HepG2 (cell line): ENCODE measurements around the gene RPS2. TPM values are rescaled to one million over a fixed set of nuclear protein-coding genes. Genes with fewer than 3 reads are reported as not detected.

Source experiments
- HNRNPL ChIP-seq: fragments of 200-400 bp; formaldehyde crosslinking; IDR thresholded peaks from 2 replicates; pipeline ENCODE4 v1.6.1; 2017; ENCODE audit warnings: mild to moderate bottlenecking, low read depth, low read length
- KAT7 ChIP-seq: IDR thresholded peaks from 2 replicates; pipeline ENCODE4 v1.6.1; 2018; ENCODE audit warnings: borderline replicate concordance, missing compliant biosample characterization
- POLR2A ChIP-seq, 2 experiments: IDR thresholded peaks; 2 replicates each; pipeline ENCODE4 v1.6.1; 2011; ENCODE audit warnings: low read depth in 2 of 2, low read length in 2 of 2, mild to moderate bottlenecking in 1 of 2, moderate library complexity in 1 of 2; ENCODE audit not compliant: insufficient read depth in 1 of 2
- RFX3 ChIP-seq: IDR thresholded peaks from 2 replicates; pipeline ENCODE4 v1.6.1; 2016; ENCODE audit warnings: missing biosample characterization, missing genetic modification reagents
- SAP130 ChIP-seq: IDR thresholded peaks from 2 replicates; pipeline ENCODE4 v1.6.1; 2016; ENCODE audit warnings: low read depth
- XBP1 ChIP-seq: sonication (generic); formaldehyde crosslinking; IDR thresholded peaks from 2 replicates; pipeline ENCODE4 v1.5.0; 2020; ENCODE audit warnings: missing genetic modification reagents
- XRCC5 ChIP-seq: fragments of 200-400 bp; formaldehyde crosslinking; optimal IDR thresholded peaks from 2 replicates; pipeline ENCODE3; 2017; ENCODE audit warnings: mild to moderate bottlenecking, low read length
- ZBTB38 ChIP-seq: sonication (generic); formaldehyde crosslinking; IDR thresholded peaks from 2 replicates; pipeline ENCODE4 v1.5.1; 2020; ENCODE audit warnings: mild to moderate bottlenecking, missing genetic modification reagents
- ZNF10 ChIP-seq: sonication (generic); formaldehyde crosslinking; IDR thresholded peaks from 2 replicates; pipeline ENCODE4 v1.4.0; 2020; ENCODE audit warnings: mild to moderate bottlenecking, low read depth, missing genetic modification reagents, borderline replicate concordance
- ZNF383 ChIP-seq: sonication (generic); formaldehyde crosslinking; IDR thresholded peaks from 2 replicates; pipeline ENCODE4 v1.4.0; 2020; ENCODE audit warnings: missing genetic modification reagents, mild to moderate bottlenecking, borderline replicate concordance
- ZNF737 ChIP-seq: sonication (generic); formaldehyde crosslinking; IDR thresholded peaks from 2 replicates; pipeline ENCODE4 v1.5.0; 2020; ENCODE audit warnings: missing genetic modification reagents, mild to moderate bottlenecking, borderline replicate concordance
- ZNF747 ChIP-seq: sonication (generic); formaldehyde crosslinking; IDR thresholded peaks from 2 replicates; pipeline ENCODE4 v1.8.1; 2023; ENCODE audit warnings: missing genetic modification reagents, mild to moderate bottlenecking, borderline replicate concordance
- polyA plus RNA-seq, 8 experiments: library from polyadenylated mRNA; depleted of rRNA in 3 of 8; stranded (reverse) in 7 of 8; unstranded in 1 of 8; fragments of >200 nt; fragmentation: Illumina TruSeq in 4 of 8; extraction: Trizol in 4 of 8; gene quantifications; 2 replicates each; pipeline versions ENCODE4 v1.2.1 to v1.2.3, GENCODE V29; 2011 to 2016; ENCODE audit warnings: low read depth in 4 of 8, missing spikeins in 1 of 8, mixed read lengths in 1 of 8; ENCODE audit not compliant: insufficient read depth in 1 of 8
- total RNA-seq, 5 experiments: library from RNA; depleted of rRNA; stranded (reverse); fragments of >200 nt; fragmentation: Illumina TruSeq; extraction: Trizol; gene quantifications; 2 replicates each; pipeline ENCODE4 v1.2.3, GENCODE V29; 2016; ENCODE audit warnings: low read depth in 1 of 5
- TF ChIP-seq, protein P1 (sequence below): IDR thresholded peaks from 2 replicates; pipeline ENCODE4 v1.6.1; 2016; ENCODE audit warnings: missing compliant biosample characterization, missing genetic modification reagents, borderline replicate concordance
- TF ChIP-seq, protein P2 (sequence below): IDR thresholded peaks from 2 replicates; pipeline ENCODE4 v1.6.1; 2016; ENCODE audit warnings: low read depth, borderline replicate concordance
- TF ChIP-seq, protein P3 (sequence below): IDR thresholded peaks from 2 replicates; pipeline ENCODE4 v1.6.1; 2018; ENCODE audit warnings: missing genetic modification reagents
- TF ChIP-seq, protein P4 (sequence below): sonication (generic); formaldehyde crosslinking; IDR thresholded peaks from 2 replicates; pipeline ENCODE4 v1.8.0; 2022; ENCODE audit warnings: mild to moderate bottlenecking, missing genetic modification reagents; ENCODE audit not compliant: insufficient replicate concordance
- TF ChIP-seq, protein P5 (sequence below): sonication (generic); formaldehyde crosslinking; IDR thresholded peaks from 2 replicates; pipeline ENCODE4 v1.8.1; 2022; ENCODE audit warnings: low read depth, mild to moderate bottlenecking, missing genetic modification reagents
- TF ChIP-seq, protein P6 (sequence below): sonication (generic); formaldehyde crosslinking; IDR thresholded peaks from 2 replicates; pipeline ENCODE4 v1.8.0; 2022; ENCODE audit warnings: missing genetic modification reagents, low read depth, mild to moderate bottlenecking, borderline replicate concordance
- TF ChIP-seq, protein P7 (sequence below): sonication (generic); formaldehyde crosslinking; IDR thresholded peaks from 2 replicates; pipeline ENCODE4 v1.8.1; 2023; ENCODE audit warnings: mild to moderate bottlenecking, missing genetic modification reagents

RPS2 gene
- total and polyA plus RNA-seq, 2 of the 13 experiments (the other 11 are each of a cell fraction or from before 2014, with no cell fraction given): 1,908 to 4,514 TPM

DNA sequence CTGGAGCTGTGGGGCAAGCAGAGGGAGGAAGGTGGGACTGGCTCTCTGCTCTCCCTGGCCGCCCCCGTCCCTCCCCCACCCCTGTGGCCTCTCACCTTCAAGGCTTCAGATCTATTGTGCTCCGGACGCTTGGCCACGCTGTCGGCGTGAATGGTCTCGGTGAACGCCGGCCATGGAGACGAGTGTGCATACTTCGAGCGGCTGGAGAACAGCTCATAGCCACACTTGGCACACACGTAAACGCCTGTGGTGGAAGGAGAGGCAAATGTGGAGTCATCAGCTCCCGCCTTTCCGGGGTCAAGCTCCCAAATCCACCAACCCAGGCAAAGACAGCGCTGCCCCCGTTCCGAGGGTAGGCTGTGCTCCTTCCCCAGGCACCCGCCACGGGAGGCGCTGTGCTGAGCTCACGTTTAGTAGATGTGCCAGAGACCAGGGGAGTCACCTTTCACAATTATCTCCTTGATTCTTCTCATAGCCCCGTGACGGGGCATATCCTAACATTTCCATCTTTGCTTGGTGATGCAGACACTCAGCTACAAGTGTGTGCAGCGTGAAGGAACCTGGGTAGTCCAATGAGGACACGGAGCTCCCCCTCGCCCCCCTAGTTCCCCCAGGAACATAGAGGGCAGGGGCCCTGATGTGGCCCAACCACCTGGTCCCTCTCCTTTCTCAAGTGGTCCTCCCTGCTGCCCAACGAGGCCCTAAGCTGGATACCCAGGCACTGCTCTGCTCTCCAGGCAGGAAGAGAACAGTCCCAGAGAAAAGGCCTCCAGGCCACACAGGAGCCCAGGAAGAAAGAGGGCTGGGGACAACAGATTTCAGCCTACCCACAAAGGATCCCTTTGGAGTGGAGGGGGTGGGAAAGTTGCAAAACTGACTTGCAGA is 23.2 kb downstream of the RPS2 start (continued):
- TF ChIP-seq ZNF10 (CRISPR knock-in tag) (no peak), SAP130 (CRISPR knock-in tag) (peak; percentile 55), XRCC5 (peak; percentile 79), ZNF747 (no peak), KAT7 (peak; percentile 39; the same call in 1 of the 2 replicates), ZNF737 (0 out of 2 replicates have a peak, but pooled peaks have one; percentile 21), HNRNPL (no peak), ZBTB38 (no peak), POLR2A (IDR thresholded peaks at IDR 0.05; ENCODE audit: insufficient read depth in 1 of 2, low read depth in 2 of 2, low read length in 2 of 2) (no peak), XBP1 (CRISPR knock-in tag) (no peak), RFX3 (CRISPR knock-in tag) (no peak), ZNF383 (no peak)
- TF ChIP-seq, protein P1, sequence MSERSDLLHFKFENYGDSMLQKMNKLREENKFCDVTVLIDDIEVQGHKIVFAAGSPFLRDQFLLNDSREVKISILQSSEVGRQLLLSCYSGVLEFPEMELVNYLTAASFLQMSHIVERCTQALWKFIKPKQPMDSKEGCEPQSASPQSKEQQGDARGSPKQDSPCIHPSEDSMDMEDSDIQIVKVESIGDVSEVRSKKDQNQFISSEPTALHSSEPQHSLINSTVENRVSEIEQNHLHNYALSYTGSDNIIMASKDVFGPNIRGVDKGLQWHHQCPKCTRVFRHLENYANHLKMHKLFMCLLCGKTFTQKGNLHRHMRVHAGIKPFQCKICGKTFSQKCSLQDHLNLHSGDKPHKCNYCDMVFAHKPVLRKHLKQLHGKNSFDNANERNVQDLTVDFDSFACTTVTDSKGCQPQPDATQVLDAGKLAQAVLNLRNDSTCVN (CRISPR knock-in tag): no peak
- TF ChIP-seq, protein P2, sequence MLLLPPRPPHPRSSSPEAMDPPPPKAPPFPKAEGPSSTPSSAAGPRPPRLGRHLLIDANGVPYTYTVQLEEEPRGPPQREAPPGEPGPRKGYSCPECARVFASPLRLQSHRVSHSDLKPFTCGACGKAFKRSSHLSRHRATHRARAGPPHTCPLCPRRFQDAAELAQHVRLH (CRISPR knock-in tag): no peak
- TF ChIP-seq, protein P3, sequence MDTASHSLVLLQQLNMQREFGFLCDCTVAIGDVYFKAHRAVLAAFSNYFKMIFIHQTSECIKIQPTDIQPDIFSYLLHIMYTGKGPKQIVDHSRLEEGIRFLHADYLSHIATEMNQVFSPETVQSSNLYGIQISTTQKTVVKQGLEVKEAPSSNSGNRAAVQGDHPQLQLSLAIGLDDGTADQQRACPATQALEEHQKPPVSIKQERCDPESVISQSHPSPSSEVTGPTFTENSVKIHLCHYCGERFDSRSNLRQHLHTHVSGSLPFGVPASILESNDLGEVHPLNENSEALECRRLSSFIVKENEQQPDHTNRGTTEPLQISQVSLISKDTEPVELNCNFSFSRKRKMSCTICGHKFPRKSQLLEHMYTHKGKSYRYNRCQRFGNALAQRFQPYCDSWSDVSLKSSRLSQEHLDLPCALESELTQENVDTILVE (CRISPR knock-in tag): no peak
- TF ChIP-seq, protein P4, sequence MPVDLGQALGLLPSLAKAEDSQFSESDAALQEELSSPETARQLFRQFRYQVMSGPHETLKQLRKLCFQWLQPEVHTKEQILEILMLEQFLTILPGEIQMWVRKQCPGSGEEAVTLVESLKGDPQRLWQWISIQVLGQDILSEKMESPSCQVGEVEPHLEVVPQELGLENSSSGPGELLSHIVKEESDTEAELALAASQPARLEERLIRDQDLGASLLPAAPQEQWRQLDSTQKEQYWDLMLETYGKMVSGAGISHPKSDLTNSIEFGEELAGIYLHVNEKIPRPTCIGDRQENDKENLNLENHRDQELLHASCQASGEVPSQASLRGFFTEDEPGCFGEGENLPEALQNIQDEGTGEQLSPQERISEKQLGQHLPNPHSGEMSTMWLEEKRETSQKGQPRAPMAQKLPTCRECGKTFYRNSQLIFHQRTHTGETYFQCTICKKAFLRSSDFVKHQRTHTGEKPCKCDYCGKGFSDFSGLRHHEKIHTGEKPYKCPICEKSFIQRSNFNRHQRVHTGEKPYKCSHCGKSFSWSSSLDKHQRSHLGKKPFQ (CRISPR knock-in tag): no peak
- TF ChIP-seq, protein P5, sequence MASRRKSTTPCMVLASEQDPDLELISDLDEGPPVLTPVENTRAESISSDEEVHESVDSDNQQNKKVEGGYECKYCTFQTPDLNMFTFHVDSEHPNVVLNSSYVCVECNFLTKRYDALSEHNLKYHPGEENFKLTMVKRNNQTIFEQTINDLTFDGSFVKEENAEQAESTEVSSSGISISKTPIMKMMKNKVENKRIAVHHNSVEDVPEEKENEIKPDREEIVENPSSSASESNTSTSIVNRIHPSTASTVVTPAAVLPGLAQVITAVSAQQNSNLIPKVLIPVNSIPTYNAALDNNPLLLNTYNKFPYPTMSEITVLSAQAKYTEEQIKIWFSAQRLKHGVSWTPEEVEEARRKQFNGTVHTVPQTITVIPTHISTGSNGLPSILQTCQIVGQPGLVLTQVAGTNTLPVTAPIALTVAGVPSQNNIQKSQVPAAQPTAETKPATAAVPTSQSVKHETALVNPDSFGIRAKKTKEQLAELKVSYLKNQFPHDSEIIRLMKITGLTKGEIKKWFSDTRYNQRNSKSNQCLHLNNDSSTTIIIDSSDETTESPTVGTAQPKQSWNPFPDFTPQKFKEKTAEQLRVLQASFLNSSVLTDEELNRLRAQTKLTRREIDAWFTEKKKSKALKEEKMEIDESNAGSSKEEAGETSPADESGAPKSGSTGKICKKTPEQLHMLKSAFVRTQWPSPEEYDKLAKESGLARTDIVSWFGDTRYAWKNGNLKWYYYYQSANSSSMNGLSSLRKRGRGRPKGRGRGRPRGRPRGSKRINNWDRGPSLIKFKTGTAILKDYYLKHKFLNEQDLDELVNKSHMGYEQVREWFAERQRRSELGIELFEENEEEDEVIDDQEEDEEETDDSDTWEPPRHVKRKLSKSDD (CRISPR knock-in tag): peak; percentile 52; the same call in 1 of the 2 replicates
- TF ChIP-seq, protein P6, sequence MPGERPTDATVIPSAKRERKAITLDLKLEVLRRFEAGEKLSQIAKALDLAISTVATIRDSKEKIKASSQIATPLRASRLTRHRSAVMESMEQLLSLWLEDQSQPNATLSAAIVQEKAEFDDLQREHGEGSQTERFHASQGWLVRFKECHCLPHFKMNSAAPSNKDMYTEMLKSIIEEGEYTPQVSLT (CRISPR knock-in tag): no peak
- TF ChIP-seq, protein P7, sequence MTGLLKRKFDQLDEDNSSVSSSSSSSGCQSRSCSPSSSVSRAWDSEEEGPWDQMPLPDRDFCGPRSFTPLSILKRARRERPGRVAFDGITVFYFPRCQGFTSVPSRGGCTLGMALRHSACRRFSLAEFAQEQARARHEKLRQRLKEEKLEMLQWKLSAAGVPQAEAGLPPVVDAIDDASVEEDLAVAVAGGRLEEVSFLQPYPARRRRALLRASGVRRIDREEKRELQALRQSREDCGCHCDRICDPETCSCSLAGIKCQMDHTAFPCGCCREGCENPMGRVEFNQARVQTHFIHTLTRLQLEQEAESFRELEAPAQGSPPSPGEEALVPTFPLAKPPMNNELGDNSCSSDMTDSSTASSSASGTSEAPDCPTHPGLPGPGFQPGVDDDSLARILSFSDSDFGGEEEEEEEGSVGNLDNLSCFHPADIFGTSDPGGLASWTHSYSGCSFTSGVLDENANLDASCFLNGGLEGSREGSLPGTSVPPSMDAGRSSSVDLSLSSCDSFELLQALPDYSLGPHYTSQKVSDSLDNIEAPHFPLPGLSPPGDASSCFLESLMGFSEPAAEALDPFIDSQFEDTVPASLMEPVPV (CRISPR knock-in tag): no peak
